ENCODE data around the gene TNS3. TPM values are rescaled to one million over a fixed set of nuclear protein-coding genes. Genes with fewer than 3 reads are reported as not detected.

Gene TNS3
- total RNA-seq, 2 experiments from 2014 or later = 0.12 to 0.52 TPM

- H3K4me3 Mint-ChIP-seq = no peak overlapping the region
- H3K4me1 Mint-ChIP-seq = no peaks in the 10 kb centered on the region
- H3K27me3 Mint-ChIP-seq = peaks cover 10% of the 10 kb centered on the region
- H3K27ac Mint-ChIP-seq = no peak overlapping the region
- no peak for DNase-seq
- H3K36me3 Mint-ChIP-seq = no peaks in the 10 kb centered on the region
- H3K9me3 Mint-ChIP-seq = no peaks in the 10 kb centered on the region
Observed at GRCh38 chr7:47323904-47324303, 258.0 kb downstream of the TNS3 start.

- Mint-ChIP-seq H3K36me3 (no peaks in the 10 kb centered on the region), H3K9me3 (peaks cover 4% of the 10 kb centered on the region), H3K27me3 (peaks cover 14% of the 10 kb centered on the region), H3K4me3 (no peak overlapping the region), H3K27ac (no peak overlapping the region), H3K4me1 (no peaks in the 10 kb centered on the region)
- no peak for DNase-seq
Observed at GRCh38 chr7:47322731-47323130, 259.2 kb downstream of the TNS3 start.

GRCh38 chr7:47320296-47320695, 261.6 kb downstream of the TNS3 start:
- H3K4me1 Mint-ChIP-seq = peaks cover 6% of the 10 kb centered on the region
- DNase-seq = no peak
- no peaks in the 10 kb centered on the region for H3K36me3 Mint-ChIP-seq
- H3K4me3 Mint-ChIP-seq = no peak overlapping the region
- peaks cover 4% of the 10 kb centered on the region for H3K9me3 Mint-ChIP-seq
- H3K27ac Mint-ChIP-seq = no peak overlapping the region
- peaks cover 13% of the 10 kb centered on the region for H3K27me3 Mint-ChIP-seq

GRCh38 chr7:47318395-47319182, 263.3 kb downstream of the TNS3 start:
- peaks cover 6% of the 10 kb centered on the region for H3K4me1 Mint-ChIP-seq
- H3K27me3 Mint-ChIP-seq = peaks cover 11% of the 10 kb centered on the region
- peaks cover 4% of the 10 kb centered on the region for H3K9me3 Mint-ChIP-seq
- DNase-seq = no peak
- no peak overlapping the region for H3K27ac Mint-ChIP-seq
- no peaks in the 10 kb centered on the region for H3K36me3 Mint-ChIP-seq
- no peak overlapping the region for H3K4me3 Mint-ChIP-seq

- Mint-ChIP-seq H3K27ac (no peak overlapping the region), H3K9me3 (peaks cover 4% of the 10 kb centered on the region), H3K4me1 (peaks cover 6% of the 10 kb centered on the region), H3K4me3 (no peak overlapping the region), H3K27me3 (peaks cover 11% of the 10 kb centered on the region), H3K36me3 (no peaks in the 10 kb centered on the region)
- DNase-seq = no peak
Observed at GRCh38 chr7:47317487-47317886, 264.4 kb downstream of the TNS3 start.

- Mint-ChIP-seq H3K9me3 (peaks cover 10% of the 10 kb centered on the region), H3K4me3 (no peak overlapping the region)
Observed at GRCh38 chr7:47314728-47315607, 266.9 kb downstream of the TNS3 start.

GRCh38 chr7:47314248-47314647, 267.7 kb downstream of the TNS3 start:
- Mint-ChIP-seq H3K27me3 (peaks cover 4% of the 10 kb centered on the region), H3K9me3 (peaks cover 10% of the 10 kb centered on the region), H3K36me3 (no peaks in the 10 kb centered on the region), H3K27ac (no peak overlapping the region), H3K4me1 (peaks cover 10% of the 10 kb centered on the region), H3K4me3 (no peak overlapping the region)
- DNase-seq = no peak

More at GRCh38 chr7:47314728-47315607, 266.9 kb downstream of the TNS3 start:
- DNase-seq = no peak
- H3K36me3 Mint-ChIP-seq = no peaks in the 10 kb centered on the region
- no peak overlapping the region for H3K27ac Mint-ChIP-seq
- H3K4me1 Mint-ChIP-seq = peaks cover 10% of the 10 kb centered on the region
- peaks cover 4% of the 10 kb centered on the region for H3K27me3 Mint-ChIP-seq

GRCh38 chr7:47313564-47313963, 268.3 kb downstream of the TNS3 start:
- H3K27me3 Mint-ChIP-seq = peaks cover 4% of the 10 kb centered on the region
- H3K27ac Mint-ChIP-seq = no peak overlapping the region
- peaks cover 10% of the 10 kb centered on the region for H3K4me1 Mint-ChIP-seq
- no peak overlapping the region for H3K4me3 Mint-ChIP-seq
- DNase-seq = no peak
- H3K9me3 Mint-ChIP-seq = peaks cover 15% of the 10 kb centered on the region
- H3K36me3 Mint-ChIP-seq = no peaks in the 10 kb centered on the region

- no peak overlapping the region for H3K4me3 Mint-ChIP-seq
- no peak for DNase-seq
- no peaks in the 10 kb centered on the region for H3K36me3 Mint-ChIP-seq
- H3K4me1 Mint-ChIP-seq = peaks cover 3% of the 10 kb centered on the region
- H3K9me3 Mint-ChIP-seq = peaks cover 12% of the 10 kb centered on the region
- H3K27me3 Mint-ChIP-seq = no peaks in the 10 kb centered on the region
- no peak overlapping the region for H3K27ac Mint-ChIP-seq
Observed at GRCh38 chr7:47311891-47312290, 270.0 kb downstream of the TNS3 start.

GRCh38 chr7:47310020-47310419, 271.9 kb downstream of the TNS3 start:
- H3K4me3 Mint-ChIP-seq = no peak overlapping the region
- peaks cover 12% of the 10 kb centered on the region for H3K9me3 Mint-ChIP-seq
- no peak for DNase-seq
- no peaks in the 10 kb centered on the region for H3K36me3 Mint-ChIP-seq
- peaks cover 3% of the 10 kb centered on the region for H3K4me1 Mint-ChIP-seq
- no peaks in the 10 kb centered on the region for H3K27me3 Mint-ChIP-seq
- H3K27ac Mint-ChIP-seq = no peak overlapping the region

- Mint-ChIP-seq H3K9me3 (peaks cover 12% of the 10 kb centered on the region), H3K27me3 (no peaks in the 10 kb centered on the region), H3K4me3 (no peak overlapping the region), H3K36me3 (no peaks in the 10 kb centered on the region), H3K27ac (no peak overlapping the region), H3K4me1 (peaks cover 6% of the 10 kb centered on the region)
- no peak for DNase-seq
Observed at GRCh38 chr7:47308808-47309207, 273.1 kb downstream of the TNS3 start.

- peaks cover 6% of the 10 kb centered on the region for H3K4me1 Mint-ChIP-seq
- H3K4me3 Mint-ChIP-seq = no peak overlapping the region
- H3K27ac Mint-ChIP-seq = no peak overlapping the region
- H3K9me3 Mint-ChIP-seq = peaks cover 12% of the 10 kb centered on the region
- H3K36me3 Mint-ChIP-seq = no peaks in the 10 kb centered on the region
- no peaks in the 10 kb centered on the region for H3K27me3 Mint-ChIP-seq
- DNase-seq = no peak
Observed at GRCh38 chr7:47307311-47307710, 274.6 kb downstream of the TNS3 start.

- peaks cover 3% of the 10 kb centered on the region for H3K4me1 Mint-ChIP-seq
- peaks cover 6% of the 10 kb centered on the region for H3K9me3 Mint-ChIP-seq
- H3K4me3 Mint-ChIP-seq = no peak overlapping the region
- no peak for DNase-seq
- no peaks in the 10 kb centered on the region for H3K36me3 Mint-ChIP-seq
- no peaks in the 10 kb centered on the region for H3K27me3 Mint-ChIP-seq
- H3K27ac Mint-ChIP-seq = no peak overlapping the region
Observed at GRCh38 chr7:47304727-47305719, 276.9 kb downstream of the TNS3 start.

GRCh38 chr7:47303695-47304453, 278.0 kb downstream of the TNS3 start:
- Mint-ChIP-seq H3K27me3 (no peaks in the 10 kb centered on the region), H3K27ac (no peak overlapping the region), H3K9me3 (peaks cover 4% of the 10 kb centered on the region), H3K4me1 (peaks cover 3% of the 10 kb centered on the region), H3K4me3 (no peak overlapping the region), H3K36me3 (no peaks in the 10 kb centered on the region)
- DNase-seq = no peak
